ENCODE measurements around the gene ELP2. TPM values are rescaled to one million over a fixed set of nuclear protein-coding genes. Genes with fewer than 3 reads are reported as not detected.

Gene ELP2
- total and polyA plus RNA-seq, 2 of the 8 experiments (the other 6 are each of a cell fraction or from before 2014, with no cell fraction given): 55.8 to 165 TPM

GRCh38 chr18:36187193-36187825 is 57.6 kb downstream of the ELP2 start, which contains the start of gene MOCOS (continued):
- TF ChIP-seq CHD7 (IDR thresholded peaks at IDR 0.05; ENCODE audit: insufficient replicate concordance, low read length) (no peak), JUND (IDR thresholded peaks at IDR 0.05; ENCODE audit: low read length) (no peak), SIX5 (IDR thresholded peaks at IDR 0.05; ENCODE audit: low read depth, low read length) (no peak), CHD1 (IDR thresholded peaks at IDR 0.05; ENCODE audit: low read depth, low read length) (no peak), KDM1A (IDR thresholded peaks at IDR 0.05; ENCODE audit: borderline replicate concordance, low read length) (no peak), KDM4A (IDR thresholded peaks at IDR 0.05; ENCODE audit: low read depth, low read length, severe bottlenecking) (peak; percentile 94), MAFK (IDR thresholded peaks at IDR 0.05; ENCODE audit: low read depth, low read length) (no peak), HDAC6 (IDR thresholded peaks at IDR 0.05; ENCODE audit: low read depth, low read length) (no peak), ASH2L (IDR thresholded peaks at IDR 0.05; ENCODE audit: low read length) (no peak), RBBP5 (IDR thresholded peaks at IDR 0.05; ENCODE audit: borderline replicate concordance, low read depth, low read length) (peak; percentile 60; the same call in 1 of the 2 replicates), CHD2 (IDR thresholded peaks at IDR 0.05; ENCODE audit: low read length) (no peak)
